A673 (cell line): ENCODE data around the gene CACNG3. TPM values are rescaled to one million over a fixed set of nuclear protein-coding genes. Genes with fewer than 3 reads are reported as not detected.
"Not testable (repeated sequence)": the region's sequence is repeated elsewhere in the genome, so short reads cannot be mapped to it uniquely, and the experiment has no call there.

ENCODE experiments used
- BruUV-seq: library from RNA; stranded (reverse); fragments of 400-500 nt; replicated peaks from 2 replicates; lab custom pipeline; 2021; lab: Mats Ljungman, UMichigan
- CTCF ChIA-PET: fragments of 300-600 bp; sonication (Branson Sonifier 250); formaldehyde crosslinking; loops from one replicate; lab custom pipeline; 2022; ENCODE audit warnings: antibody characterized with exemption; lab: Charles Lee
- POLR2A ChIA-PET: fragments of 300-600 bp; sonication (Branson Sonifier 250); formaldehyde crosslinking; loops from one replicate; lab custom pipeline; 2022; ENCODE audit warnings: antibody characterized with exemption; ENCODE audit not compliant: low non-redundant PET; lab: Charles Lee
- DNase-seq: peaks from one replicate; pipeline ENCODE4 v3.0.0-alpha.2; 2015; ENCODE audit warnings: low spot score
- H3K27ac ChIP-seq: fragments of 200-600 bp; sonication (generic); 2 replicates; pipeline ENCODE4 v1.5.1; 2016; ENCODE audit warnings: mixed run types, low read depth, mild to moderate bottlenecking, mixed read lengths, antibody characterized with exemption, low read length; ENCODE audit not compliant: poor library complexity, severe bottlenecking
- H3K27me3 ChIP-seq: fragments of 200-600 bp; sonication (generic); replicated peaks from 2 replicates; pipeline ENCODE4 v1.6.1; 2017; ENCODE audit warnings: mixed run types, low read depth, mild to moderate bottlenecking, mixed read lengths, antibody characterized with exemption, low read length; ENCODE audit not compliant: insufficient read depth, poor library complexity
- H3K36me3 ChIP-seq: fragments of 200-600 bp; sonication (generic); 2 replicates; pipeline ENCODE4 v1.6.1; 2016; ENCODE audit warnings: mixed run types, mild to moderate bottlenecking, mixed read lengths, antibody characterized with exemption, low read length; ENCODE audit not compliant: insufficient read depth, poor library complexity, severe bottlenecking
- H3K4me1 ChIP-seq: fragments of 200-600 bp; sonication (generic); 2 replicates; pipeline ENCODE4 v1.6.1; 2017; ENCODE audit warnings: mixed run types, mild to moderate bottlenecking, mixed read lengths, antibody characterized with exemption, low read length; ENCODE audit not compliant: insufficient read depth, poor library complexity, severe bottlenecking
- H3K4me3 ChIP-seq: fragments of 200-600 bp; sonication (generic); 2 replicates; pipeline ENCODE4 v1.5.1; 2016; ENCODE audit warnings: low read depth, mixed run types, mild to moderate bottlenecking, mixed read lengths, low read length; ENCODE audit not compliant: poor library complexity, severe bottlenecking
- H3K9me3 ChIP-seq: fragments of 200-600 bp; sonication (generic); 2 replicates; pipeline ENCODE4 v1.6.1; 2016; ENCODE audit warnings: mixed run types, low read depth, mild to moderate bottlenecking, mixed read lengths, antibody characterized with exemption, low read length; ENCODE audit not compliant: poor library complexity, severe bottlenecking
- CTCF ChIP-seq: fragments of 300-800, 200-600 bp; sonication (generic); conservative IDR thresholded peaks from 2 replicates; pipeline ENCODE4 v1.5.1; 2017; ENCODE audit warnings: low read depth, mild to moderate bottlenecking, antibody characterized with exemption, low read length, moderate library complexity, mixed read lengths
- EZH2 ChIP-seq: fragments of 200-600 bp; sonication (generic); IDR thresholded peaks from 2 replicates; pipeline ENCODE4 v1.6.1; 2017; ENCODE audit warnings: borderline replicate concordance, low read depth, mild to moderate bottlenecking, mixed read lengths, antibody characterized with exemption, low read length; ENCODE audit not compliant: poor library complexity, severe bottlenecking
- intact Hi-C: fragments of 100-400 bp; cut with micrococcal nuclease; formaldehyde crosslinking; loops from one replicate; pipeline ENCODE4 v1.10.0; 2022; ENCODE audit not compliant: unreplicated experiment
- total RNA-seq: library from RNA; stranded (reverse); gene quantifications from 2 replicates; pipeline ENCODE4 v1.2.3, GENCODE V29; 2021

CACNG3 gene
- total RNA-seq, 1 experiment from 2014 or later = 3.6 TPM

DNA sequence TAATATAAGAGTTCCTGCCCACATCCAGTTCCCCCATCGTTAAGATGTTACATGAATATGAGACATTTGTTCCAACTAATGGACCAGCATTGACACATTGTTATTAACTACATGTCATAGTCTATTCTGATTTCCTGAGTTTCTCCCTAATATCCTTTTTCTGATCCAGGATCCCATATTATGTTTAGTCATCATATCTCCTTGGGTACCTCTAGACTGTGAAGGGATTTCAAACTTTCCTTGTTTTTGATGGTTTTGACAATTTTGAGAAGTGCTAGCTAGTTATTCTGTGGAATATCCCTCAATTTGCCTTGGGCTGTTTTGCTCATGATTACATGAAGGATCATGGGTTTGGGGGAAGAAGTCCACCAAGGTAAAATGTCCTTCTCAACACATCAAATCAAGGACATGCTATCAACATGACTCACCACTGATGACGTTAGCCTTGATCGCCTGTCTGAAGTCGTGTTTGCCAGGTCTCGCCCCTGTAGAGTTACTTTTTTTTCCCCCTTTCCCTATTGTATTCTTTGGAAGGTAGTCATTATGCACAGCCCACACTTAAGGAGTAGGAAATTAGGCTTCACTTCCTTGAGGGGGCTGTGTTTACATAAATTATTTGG lies 42.5 kb downstream of the CACNG3 start:
- intact Hi-C loops = no loop called here
- Histone ChIP-seq H3K27me3 (no peaks in the 10 kb centered on the region), H3K9me3 (peaks cover 7% of the 10 kb centered on the region), H3K4me3 (no peak overlapping the region), H3K36me3 (no peaks in the 10 kb centered on the region), H3K27ac (no peak overlapping the region), H3K4me1 (peaks cover 8% of the 10 kb centered on the region)
- no TSS peak for BruUV-seq
- CTCF ChIA-PET = no interaction called here
- POLR2A ChIA-PET = no interaction called here
- no peak for DNase-seq
- TF ChIP-seq EZH2 (no peak), CTCF (no peak)

DNA sequence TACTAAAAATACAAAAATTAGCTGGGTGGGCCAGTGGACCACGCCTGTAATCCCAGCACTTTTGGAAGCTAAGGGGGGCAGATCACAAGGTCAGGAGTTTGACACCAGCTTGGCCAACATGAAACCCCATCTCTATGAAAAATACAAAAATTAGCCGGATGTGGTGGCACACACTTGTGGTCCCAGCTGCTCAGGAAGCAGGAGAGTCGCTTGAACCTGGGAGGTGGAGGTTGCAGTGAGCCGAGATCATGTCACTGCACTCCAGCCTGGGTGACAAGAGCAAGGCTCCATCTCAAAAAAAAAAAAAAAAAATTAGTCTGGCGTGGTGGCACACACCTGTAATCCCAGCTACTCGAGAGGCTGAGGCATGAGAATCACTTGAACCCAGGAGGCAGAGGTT lies 44.6 kb downstream of the CACNG3 start:
- H3K4me1 ChIP-seq, POLR2A ChIA-PET, H3K36me3 ChIP-seq, BruUV-seq, H3K27me3 ChIP-seq, DNase-seq, H3K27ac ChIP-seq, H3K9me3 ChIP-seq, H3K4me3 ChIP-seq, CTCF ChIA-PET: not testable (repeated sequence)
- intact Hi-C loops = loop anchor here (5.0 kb wide), 1 partner anchor 43 kb away; the partner anchor contains the start of gene CACNG3

DNA sequence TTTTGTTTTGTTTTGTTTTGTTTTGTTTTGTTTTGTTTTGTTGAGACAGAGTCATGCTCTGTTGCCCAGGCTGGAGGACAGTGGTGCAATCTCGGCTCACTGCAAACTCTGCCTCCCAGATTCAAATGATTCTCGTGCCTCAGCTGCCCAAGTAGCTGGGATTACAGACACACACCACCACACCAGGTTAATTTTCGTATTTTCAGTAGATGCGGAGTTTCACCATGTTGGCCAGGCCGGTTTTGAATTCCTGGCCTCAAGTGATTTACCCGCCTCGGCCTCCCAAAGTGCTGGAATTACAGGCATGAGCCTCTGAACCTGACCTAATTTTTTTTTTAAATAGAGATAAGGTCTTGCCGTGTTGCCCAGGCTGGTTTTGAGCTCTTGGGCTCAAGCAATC lies 46.5 kb downstream of the CACNG3 start:
- Histone ChIP-seq H3K4me3 (no peak overlapping the region), H3K27me3 (no peaks in the 10 kb centered on the region), H3K27ac (no peak overlapping the region), H3K9me3 (peaks cover 7% of the 10 kb centered on the region), H3K4me1 (peaks cover 8% of the 10 kb centered on the region), H3K36me3 (no peaks in the 10 kb centered on the region)
- DNase-seq = no peak
- intact Hi-C loops = loop anchor here (5.0 kb wide), 1 partner anchor 45 kb away; the partner anchor contains the start of gene CACNG3
- CTCF ChIA-PET = no interaction called here
- no peak for TF ChIP-seq EZH2
- no peak for TF ChIP-seq CTCF
- no TSS peak for BruUV-seq
- POLR2A ChIA-PET = interaction anchor here (0.5 kb wide), 1 partner anchor 183 kb away, joined by 3 read pairs; no protein-coding TSS in a partner anchor

DNA sequence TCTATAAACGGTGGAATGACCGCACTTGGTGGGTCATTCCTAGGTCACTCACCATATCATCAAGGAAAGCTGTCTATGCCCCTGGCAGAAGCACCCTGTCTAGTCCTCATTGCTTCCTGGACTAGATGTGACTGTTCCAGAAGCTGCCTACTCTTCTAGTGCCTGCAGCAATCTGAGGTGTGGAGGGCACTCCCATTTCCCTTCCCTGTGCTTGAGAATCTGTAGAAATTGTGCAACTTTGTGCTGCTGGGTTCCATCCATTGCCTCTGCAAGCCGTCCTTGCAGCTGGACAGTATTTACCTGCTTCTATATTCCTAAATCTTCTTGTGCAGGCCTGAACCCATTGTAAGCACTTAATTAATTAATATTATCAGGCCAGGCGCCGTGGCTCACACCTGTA lies 52.1 kb downstream of the CACNG3 start:
- H3K27ac ChIP-seq = no peak overlapping the region
- H3K4me1 ChIP-seq = peaks cover 30% of the 10 kb centered on the region
- intact Hi-C loops = no loop called here
- no peak overlapping the region for H3K4me3 ChIP-seq
- ChIA-PET POLR2A (no interaction called here), CTCF (no interaction called here)
- no peaks in the 10 kb centered on the region for H3K36me3 ChIP-seq
- TF ChIP-seq EZH2 (no peak), CTCF (no peak)
- no TSS peak for BruUV-seq
- H3K27me3 ChIP-seq = no peaks in the 10 kb centered on the region
- no peak for DNase-seq
- H3K9me3 ChIP-seq = no peaks in the 10 kb centered on the region
